Stomach (tissue), 4 donors: ENCODE results near the gene IL21R.

ENCODE experiments used
- CTCF ChIP-seq, 7 experiments: fragments of 450-650 bp in 4 of 7; fragments of 200-600 bp in 3 of 7; sonication (generic) in 3 of 7; IDR thresholded peaks; one replicate each; pipeline ENCODE4 v1.5.1; 2016 to 2019; ENCODE audit warnings: antibody characterized with exemption in 7 of 7, control low read depth in 2 of 7, mild to moderate bottlenecking in 1 of 7
- POLR2A ChIP-seq, 4 donors: fragments of 450-650 bp; IDR thresholded peaks; one replicate each; pipeline ENCODE4 v1.6.1; 2016; ENCODE audit warnings: antibody characterized with exemption in 4 of 4, control low read depth in 2 of 4, mild to moderate bottlenecking in 1 of 4, moderate library complexity in 1 of 4

- TF ChIP-seq POLR2A (IDR thresholded peaks at IDR 0.05) (no peak), CTCF (IDR thresholded peaks at IDR 0.05) (no peak)
Observed at GRCh38 chr16:27399969-27400368, 2.0 kb upstream of the IL21R start.
